Smooth muscle cell (in vitro differentiated cells): Measurements from ENCODE around the gene ANO9. TPM values are rescaled to one million over a fixed set of nuclear protein-coding genes. Genes with fewer than 3 reads are reported as not detected.

Experiments used
- DNase-seq: peaks from one replicate; lab custom pipeline; 2025; ENCODE audit not compliant: unreplicated experiment; lab: John Stamatoyannopoulos, UW
- H2AFZ ChIP-seq: fragments of 200-600 bp; sonication (generic); 2 replicates; pipeline ENCODE4 v1.6.0; 2016; ENCODE audit warnings: antibody characterized with exemption, low read depth, mild to moderate bottlenecking
- H3F3A ChIP-seq: fragments of 200-600 bp; sonication (generic); 2 replicates; pipeline ENCODE4 v1.6.0; 2017; ENCODE audit warnings: antibody characterized with exemption, low read depth
- H3K27ac ChIP-seq: fragments of 200-600 bp; sonication (generic); 2 replicates; pipeline ENCODE4 v1.5.1; 2016; ENCODE audit warnings: low read depth, mild to moderate bottlenecking
- H3K27me3 ChIP-seq: fragments of 200-600 bp; sonication (generic); 2 replicates; pipeline ENCODE4 v1.6.1; 2016; ENCODE audit warnings: low read depth, mild to moderate bottlenecking
- H3K36me3 ChIP-seq: fragments of 200-600 bp; sonication (generic); 2 replicates; pipeline ENCODE4 v1.5.1; 2016; ENCODE audit warnings: low read depth
- H3K4me1 ChIP-seq: fragments of 200-600 bp; sonication (generic); 2 replicates; pipeline ENCODE4 v1.5.1; 2016; ENCODE audit warnings: low read depth
- H3K4me2 ChIP-seq: fragments of 200-600 bp; sonication (generic); 2 replicates; pipeline ENCODE4 v1.6.0; 2016; ENCODE audit warnings: mild to moderate bottlenecking
- H3K4me3 ChIP-seq: fragments of 200-600 bp; sonication (generic); 2 replicates; pipeline ENCODE4 v1.5.1; 2016; ENCODE audit warnings: mild to moderate bottlenecking
- H3K79me2 ChIP-seq: fragments of 200-600 bp; sonication (generic); 2 replicates; pipeline ENCODE4 v1.6.0; 2016; ENCODE audit warnings: low read depth, mild to moderate bottlenecking
- H3K9ac ChIP-seq: fragments of 200-600 bp; sonication (generic); 2 replicates; pipeline ENCODE4 v1.6.0; 2016; ENCODE audit warnings: low read depth
- H3K9me3 ChIP-seq: fragments of 200-600 bp; sonication (generic); replicated peaks from 2 replicates; pipeline ENCODE4 v1.5.1; 2016; ENCODE audit warnings: low read depth
- H4K20me1 ChIP-seq: fragments of 200-600 bp; sonication (generic); 2 replicates; pipeline ENCODE4 v1.6.0; 2016; ENCODE audit warnings: low read depth
- CTCF ChIP-seq: fragments of 200-600 bp; sonication (generic); IDR thresholded peaks from 2 replicates; pipeline ENCODE4 v1.5.1; 2017; ENCODE audit warnings: borderline replicate concordance, mild to moderate bottlenecking, antibody characterized with exemption; ENCODE audit not compliant: insufficient read depth, poor library complexity, severe bottlenecking
- WGBS: methylation state at CpG from one replicate; pipeline ENCODE4 v1.1.7; 2016; ENCODE audit warnings: low lambda C conversion rate; 5-methylcytosine and 5-hydroxymethylcytosine counted together
- polyA plus RNA-seq: library from polyadenylated mRNA; unstranded; fragments of >200 nt; fragmentation: Nextera tagmentation; extraction: Ambion mirVana; gene quantifications from 2 replicates; pipeline ENCODE4 v1.2.1, GENCODE V29; 2016
- total RNA-seq: library from RNA; depleted of rRNA; stranded (reverse); fragments of >200 nt; gene quantifications from 2 replicates; pipeline ENCODE4 v1.2.3, GENCODE V29; 2014

Gene ANO9
- total and polyA plus RNA-seq, 2 experiments from 2014 or later: 0.67 to 1.5 TPM

GRCh38 chr11:422249-422656, 19.6 kb downstream of the ANO9 start:
- no peaks in the 10 kb centered on the region for H3K4me1 ChIP-seq
- no peaks in the 10 kb centered on the region for H3K36me3 ChIP-seq
- no peak overlapping the region for H3K9ac ChIP-seq
- DNase-seq: no peak
- no peaks in the 10 kb centered on the region for H3K79me2 ChIP-seq
- H3K27me3 ChIP-seq: peaks cover 14% of the 10 kb centered on the region
- no peaks in the 10 kb centered on the region for H3K9me3 ChIP-seq
- no peaks in the 10 kb centered on the region for H4K20me1 ChIP-seq
- peaks cover 8% of the 10 kb centered on the region for H3F3A ChIP-seq
- H3K27ac ChIP-seq: no peak overlapping the region
- WGBS: 50% methylated on average over 10 of the region's 10 CpGs
- TF ChIP-seq CTCF: no peak
- no peak overlapping the region for H2AFZ ChIP-seq
- H3K4me3 ChIP-seq: no peak overlapping the region
- no peak overlapping the region for H3K4me2 ChIP-seq

- Histone ChIP-seq H3K4me2 (no peak overlapping the region), H4K20me1 (no peaks in the 10 kb centered on the region), H3K4me1 (no peaks in the 10 kb centered on the region), H3K36me3 (no peaks in the 10 kb centered on the region), H3F3A (peaks cover 8% of the 10 kb centered on the region), H3K9me3 (no peaks in the 10 kb centered on the region), H3K4me3 (no peak overlapping the region), H2AFZ (no peak overlapping the region), H3K27me3 (peaks cover 26% of the 10 kb centered on the region), H3K9ac (no peak overlapping the region), H3K79me2 (no peaks in the 10 kb centered on the region), H3K27ac (no peak overlapping the region)
- DNase-seq: no peak
- 99% methylated on average over 10 of the region's 21 CpGs for WGBS
- TF ChIP-seq CTCF: no peak
Observed at GRCh38 chr11:420911-421321, 20.9 kb downstream of the ANO9 start.

- H3K9me3 ChIP-seq: no peaks in the 10 kb centered on the region
- no peak for TF ChIP-seq CTCF
- peaks cover 8% of the 10 kb centered on the region for H3F3A ChIP-seq
- no peaks in the 10 kb centered on the region for H3K36me3 ChIP-seq
- no peaks in the 10 kb centered on the region for H3K79me2 ChIP-seq
- H3K4me2 ChIP-seq: no peak overlapping the region
- H3K4me3 ChIP-seq: no peak overlapping the region
- H3K4me1 ChIP-seq: no peaks in the 10 kb centered on the region
- 94% methylated on average over 32 of the region's 71 CpGs for WGBS
- H2AFZ ChIP-seq: no peak overlapping the region
- H3K27ac ChIP-seq: no peak overlapping the region
- no peaks in the 10 kb centered on the region for H4K20me1 ChIP-seq
- no peak overlapping the region for H3K9ac ChIP-seq
- H3K27me3 ChIP-seq: peaks cover 26% of the 10 kb centered on the region
- no peak for DNase-seq
Observed at GRCh38 chr11:420054-420910, 21.5 kb downstream of the ANO9 start.
